ENCODE data around the gene ZNF835. TPM values are rescaled to one million over a fixed set of nuclear protein-coding genes. Genes with fewer than 3 reads are reported as not detected.

ZNF835 gene
- polyA plus RNA-seq, 2 of the 4 experiments (the other 2 are of a cell fraction), result not detected

DNA sequence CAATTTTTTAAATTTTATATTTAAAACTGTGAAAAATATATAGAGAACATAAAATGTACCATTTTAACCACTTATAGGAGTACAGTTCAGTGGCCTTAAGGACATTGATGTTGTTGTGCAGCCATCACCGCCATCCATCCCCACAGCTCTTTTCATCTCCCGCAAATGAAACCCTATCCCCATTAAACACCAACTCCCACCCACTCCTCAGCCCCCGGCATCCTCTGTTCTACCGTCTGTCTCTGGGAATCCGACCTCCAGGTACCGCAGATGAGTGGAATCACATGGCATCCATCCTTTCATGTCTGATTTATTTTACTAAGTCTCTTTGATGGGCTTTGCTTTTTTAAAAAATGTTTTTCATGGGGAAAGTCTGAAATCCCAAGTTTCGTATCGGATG, 52.4 kb downstream of the ZNF835 start:
- WGBS (ENCODE audit: missing lambda C conversion rate), result 84% methylated on average over 8 of the region's 8 CpGs
- ChIA-PET POLR2A (no interaction called here), CTCF (no interaction called here)
- no peak overlapping the region for H3K4me3 ChIP-seq
- no peaks in the 10 kb centered on the region for H3K4me1 ChIP-seq
- DNase-seq (ENCODE audit: low read depth in 1 of 2, low spot score in 1 of 2) (no peak), ATAC-seq (no peak), FAIRE-seq (no peak)
- H3K4me2 ChIP-seq, result no peak overlapping the region
- no peak overlapping the region for H3K27ac ChIP-seq
- H3K9me3 ChIP-seq, result peaks cover 94% of the 10 kb centered on the region
- TF ChIP-seq RARB (CRISPR knock-in tag; IDR thresholded peaks at IDR 0.05) (no peak), EHMT2 (IDR thresholded peaks at IDR 0.05; ENCODE audit: low read depth) (no peak), ZC3H11A (IDR thresholded peaks at IDR 0.05) (no peak), EHF (CRISPR knock-in tag; IDR thresholded peaks at IDR 0.05) (no peak)

DNA sequence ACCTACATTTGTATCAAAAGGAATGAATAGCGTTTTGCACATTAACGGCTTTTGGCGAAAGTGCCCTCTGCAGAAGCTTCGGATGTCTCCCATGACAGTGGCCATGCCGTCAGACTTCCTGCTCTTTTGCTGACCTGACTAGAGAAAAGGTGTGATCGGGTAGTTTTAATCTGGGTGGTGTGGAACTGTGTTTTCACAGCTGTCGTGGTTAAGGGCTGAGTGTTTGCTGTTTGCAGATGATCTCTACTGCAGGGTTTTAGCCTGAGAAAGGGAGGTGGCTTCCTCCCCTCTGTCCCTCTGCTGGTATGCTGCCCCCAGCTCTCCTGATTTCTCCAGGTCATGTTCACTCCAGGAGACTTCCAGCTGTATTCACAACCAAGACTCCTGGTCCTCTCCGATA, 54.0 kb downstream of the ZNF835 start:
- Histone ChIP-seq H3K27ac (no peak overlapping the region), H3K4me3 (no peak overlapping the region), H3K4me1 (no peaks in the 10 kb centered on the region), H3K9me3 (peaks cover 94% of the 10 kb centered on the region), H3K4me2 (no peak overlapping the region)
- CTCF ChIA-PET, result no interaction called here
- TF ChIP-seq ZSCAN20 (CRISPR knock-in tag; IDR thresholded peaks at IDR 0.05), result no peak
- TF ChIP-seq ZFP36 (IDR thresholded peaks at IDR 0.05; ENCODE audit: borderline replicate concordance, partially characterized antibody), result no peak
- no peak for TF ChIP-seq ESRRA (IDR thresholded peaks at IDR 0.05; ENCODE audit: borderline replicate concordance, low read length)
- TF ChIP-seq, protein P1, sequence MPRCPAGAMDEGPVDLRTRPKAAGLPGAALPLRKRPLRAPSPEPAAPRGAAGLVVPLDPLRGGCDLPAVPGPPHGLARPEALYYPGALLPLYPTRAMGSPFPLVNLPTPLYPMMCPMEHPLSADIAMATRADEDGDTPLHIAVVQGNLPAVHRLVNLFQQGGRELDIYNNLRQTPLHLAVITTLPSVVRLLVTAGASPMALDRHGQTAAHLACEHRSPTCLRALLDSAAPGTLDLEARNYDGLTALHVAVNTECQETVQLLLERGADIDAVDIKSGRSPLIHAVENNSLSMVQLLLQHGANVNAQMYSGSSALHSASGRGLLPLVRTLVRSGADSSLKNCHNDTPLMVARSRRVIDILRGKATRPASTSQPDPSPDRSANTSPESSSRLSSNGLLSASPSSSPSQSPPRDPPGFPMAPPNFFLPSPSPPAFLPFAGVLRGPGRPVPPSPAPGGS (IDR thresholded peaks at IDR 0.05), result no peak
- no peak for TF ChIP-seq CHD2 (IDR thresholded peaks at IDR 0.05; ENCODE audit: low read length, partially characterized antibody)
- TF ChIP-seq, protein P2, sequence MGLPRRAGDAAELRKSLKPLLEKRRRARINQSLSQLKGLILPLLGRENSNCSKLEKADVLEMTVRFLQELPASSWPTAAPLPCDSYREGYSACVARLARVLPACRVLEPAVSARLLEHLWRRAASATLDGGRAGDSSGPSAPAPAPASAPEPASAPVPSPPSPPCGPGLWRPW (IDR thresholded peaks at IDR 0.05), result no peak
- TF ChIP-seq MAFK (IDR thresholded peaks at IDR 0.05; ENCODE audit: partially characterized antibody), result no peak
- TF ChIP-seq, protein P3, sequence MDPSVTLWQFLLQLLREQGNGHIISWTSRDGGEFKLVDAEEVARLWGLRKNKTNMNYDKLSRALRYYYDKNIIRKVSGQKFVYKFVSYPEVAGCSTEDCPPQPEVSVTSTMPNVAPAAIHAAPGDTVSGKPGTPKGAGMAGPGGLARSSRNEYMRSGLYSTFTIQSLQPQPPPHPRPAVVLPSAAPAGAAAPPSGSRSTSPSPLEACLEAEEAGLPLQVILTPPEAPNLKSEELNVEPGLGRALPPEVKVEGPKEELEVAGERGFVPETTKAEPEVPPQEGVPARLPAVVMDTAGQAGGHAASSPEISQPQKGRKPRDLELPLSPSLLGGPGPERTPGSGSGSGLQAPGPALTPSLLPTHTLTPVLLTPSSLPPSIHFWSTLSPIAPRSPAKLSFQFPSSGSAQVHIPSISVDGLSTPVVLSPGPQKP (IDR thresholded peaks at IDR 0.05; ENCODE audit: low read depth, low read length), result no peak
- no peak for TF ChIP-seq KDM1A (IDR thresholded peaks at IDR 0.05; ENCODE audit: low read depth)
- TF ChIP-seq SREBF2 (IDR thresholded peaks at IDR 0.05), result no peak
- TF ChIP-seq, protein P4, sequence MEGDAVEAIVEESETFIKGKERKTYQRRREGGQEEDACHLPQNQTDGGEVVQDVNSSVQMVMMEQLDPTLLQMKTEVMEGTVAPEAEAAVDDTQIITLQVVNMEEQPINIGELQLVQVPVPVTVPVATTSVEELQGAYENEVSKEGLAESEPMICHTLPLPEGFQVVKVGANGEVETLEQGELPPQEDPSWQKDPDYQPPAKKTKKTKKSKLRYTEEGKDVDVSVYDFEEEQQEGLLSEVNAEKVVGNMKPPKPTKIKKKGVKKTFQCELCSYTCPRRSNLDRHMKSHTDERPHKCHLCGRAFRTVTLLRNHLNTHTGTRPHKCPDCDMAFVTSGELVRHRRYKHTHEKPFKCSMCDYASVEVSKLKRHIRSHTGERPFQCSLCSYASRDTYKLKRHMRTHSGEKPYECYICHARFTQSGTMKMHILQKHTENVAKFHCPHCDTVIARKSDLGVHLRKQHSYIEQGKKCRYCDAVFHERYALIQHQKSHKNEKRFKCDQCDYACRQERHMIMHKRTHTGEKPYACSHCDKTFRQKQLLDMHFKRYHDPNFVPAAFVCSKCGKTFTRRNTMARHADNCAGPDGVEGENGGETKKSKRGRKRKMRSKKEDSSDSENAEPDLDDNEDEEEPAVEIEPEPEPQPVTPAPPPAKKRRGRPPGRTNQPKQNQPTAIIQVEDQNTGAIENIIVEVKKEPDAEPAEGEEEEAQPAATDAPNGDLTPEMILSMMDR (IDR thresholded peaks at IDR 0.05), result no peak
- no peak for TF ChIP-seq RFX5 (IDR thresholded peaks at IDR 0.05)
- no peak for TF ChIP-seq CEBPB (IDR thresholded peaks at IDR 0.05)
- ATAC-seq (no peak), DNase-seq (ENCODE audit: low read depth in 1 of 2, low spot score in 1 of 2) (no peak), FAIRE-seq (no peak)
- WGBS (ENCODE audit: missing lambda C conversion rate), result 93% methylated on average over 8 of the region's 8 CpGs
- POLR2A ChIA-PET, result no interaction called here

DNA sequence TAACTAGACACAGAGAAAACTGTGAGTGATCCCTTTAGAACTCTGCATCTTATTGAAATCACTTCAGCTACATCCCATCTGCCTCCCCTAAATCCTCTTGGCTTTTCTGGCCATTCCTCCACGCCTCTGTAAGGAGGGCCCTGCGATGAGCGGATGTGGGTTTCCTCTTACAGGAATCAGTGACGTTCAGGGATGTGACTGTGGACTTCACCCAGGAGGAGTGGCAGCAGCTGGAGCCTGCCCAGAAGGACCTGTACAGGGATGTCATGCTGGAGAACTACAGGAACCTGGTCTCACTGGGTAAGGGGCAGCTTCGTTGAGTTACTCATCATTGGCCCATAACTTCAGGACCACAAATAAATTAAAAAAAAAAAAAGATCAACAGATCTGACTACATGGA, 57.9 kb downstream of the ZNF835 start:
- Histone ChIP-seq H3K9me3 (peaks cover 94% of the 10 kb centered on the region), H3K4me2 (no peak overlapping the region), H3K4me3 (no peak overlapping the region), H3K27ac (no peak overlapping the region), H3K4me1 (no peaks in the 10 kb centered on the region)
- DNase-seq (ENCODE audit: low read depth in 1 of 2, low spot score in 1 of 2), result no peak
- no peak for ATAC-seq
- CTCF ChIA-PET, result interaction anchor here (0.7 kb wide), 1 partner anchor 719 kb away, joined by 4 read pairs; no protein-coding TSS in a partner anchor
- POLR2A ChIA-PET, result no interaction called here
- no peak for FAIRE-seq
- 84% methylated on average over 5 of the region's 5 CpGs for WGBS (ENCODE audit: missing lambda C conversion rate)
- TF ChIP-seq ZNF302 (CRISPR knock-in tag; IDR thresholded peaks at IDR 0.05) (no peak), NR3C1 (IDR thresholded peaks at IDR 0.05) (no peak), FOSB (CRISPR knock-in tag; IDR thresholded peaks at IDR 0.05) (no peak), CHD4 (IDR thresholded peaks at IDR 0.05; ENCODE audit: borderline replicate concordance) (no peak), NFE2L2 (conservative IDR thresholded peaks at IDR 0.05; ENCODE audit: low read length) (no peak), TP53 (CRISPR knock-in tag; IDR thresholded peaks at IDR 0.05) (no peak), HEYL (CRISPR knock-in tag; IDR thresholded peaks at IDR 0.05) (no peak), POLR2AphosphoS2 (conservative IDR thresholded peaks at IDR 0.05; ENCODE audit: low read length) (no peak), JUN (IDR thresholded peaks at IDR 0.05) (no peak), PHF8 (IDR thresholded peaks at IDR 0.05; ENCODE audit: borderline replicate concordance, low read depth) (no peak), RFX5 (IDR thresholded peaks at IDR 0.05) (no peak)
- TF ChIP-seq, protein P5, sequence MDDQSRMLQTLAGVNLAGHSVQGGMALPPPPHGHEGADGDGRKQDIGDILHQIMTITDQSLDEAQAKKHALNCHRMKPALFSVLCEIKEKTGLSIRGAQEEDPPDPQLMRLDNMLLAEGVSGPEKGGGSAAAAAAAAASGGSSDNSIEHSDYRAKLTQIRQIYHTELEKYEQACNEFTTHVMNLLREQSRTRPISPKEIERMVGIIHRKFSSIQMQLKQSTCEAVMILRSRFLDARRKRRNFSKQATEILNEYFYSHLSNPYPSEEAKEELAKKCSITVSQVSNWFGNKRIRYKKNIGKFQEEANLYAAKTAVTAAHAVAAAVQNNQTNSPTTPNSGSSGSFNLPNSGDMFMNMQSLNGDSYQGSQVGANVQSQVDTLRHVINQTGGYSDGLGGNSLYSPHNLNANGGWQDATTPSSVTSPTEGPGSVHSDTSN (IDR thresholded peaks at IDR 0.05), result no peak
- TF ChIP-seq, protein P6, sequence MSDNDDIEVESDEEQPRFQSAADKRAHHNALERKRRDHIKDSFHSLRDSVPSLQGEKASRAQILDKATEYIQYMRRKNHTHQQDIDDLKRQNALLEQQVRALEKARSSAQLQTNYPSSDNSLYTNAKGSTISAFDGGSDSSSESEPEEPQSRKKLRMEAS (IDR thresholded peaks at IDR 0.05), result no peak
